Activated CD8-positive, alpha-beta memory T cell treated with anti-CD3 and anti-CD28 coated beads, Interleukin-2, amount 50 U/mL, for 1 hour (primary cell): ENCODE measurements around the gene PMM1.

Experiments used
- DNase-seq: peaks from one replicate; pipeline ENCODE4 v3.0.0-alpha.2; 2020; ENCODE audit errors: extremely low read depth

The PMM1 gene

GRCh38 chr22:41538583-41538982, 51.1 kb downstream of the PMM1 start:
- no peak for DNase-seq

GRCh38 chr22:41537203-41537602, 52.4 kb downstream of the PMM1 start:
- DNase-seq: no peak

- DNase-seq: no peak
Observed at GRCh38 chr22:41535244-41535643, 54.4 kb downstream of the PMM1 start.

- DNase-seq: no peak
Observed at GRCh38 chr22:41534219-41534618, 55.4 kb downstream of the PMM1 start.

- peak; percentile 26 for DNase-seq
Observed at GRCh38 chr22:41532908-41533825, 56.5 kb downstream of the PMM1 start.

GRCh38 chr22:41531715-41532477, 57.7 kb downstream of the PMM1 start:
- no peak for DNase-seq

GRCh38 chr22:41530890-41531714, 58.5 kb downstream of the PMM1 start:
- no peak for DNase-seq

- DNase-seq: no peak
Observed at GRCh38 chr22:41528938-41529561, 60.6 kb downstream of the PMM1 start.

- DNase-seq: no peak
Observed at GRCh38 chr22:41528132-41528766, 61.4 kb downstream of the PMM1 start.
